Gastroesophageal sphincter (tissue), 3 donors: ENCODE data around the gene SNCA.

ENCODE experiments used
- CTCF ChIP-seq, 4 experiments: fragments of 200-600 bp in 2 of 4; fragments of 450-650 bp in 2 of 4; sonication (generic) in 1 of 4; IDR thresholded peaks; one replicate each; pipeline ENCODE4 v1.5.1; 2017 to 2019; ENCODE audit warnings: antibody characterized with exemption in 4 of 4, mild to moderate bottlenecking in 2 of 4, moderate library complexity in 2 of 4
- POLR2AphosphoS5 ChIP-seq: sonication (generic); formaldehyde crosslinking; IDR thresholded peaks from one replicate; pipeline ENCODE4 v1.6.1; 2017; ENCODE audit warnings: antibody characterized with exemption

GRCh38 chr4:89834486-89835209, 2.3 kb downstream of the SNCA start:
- TF ChIP-seq CTCF (IDR thresholded peaks at IDR 0.05): no peak
- TF ChIP-seq POLR2AphosphoS5: no peak
